AG09309 (cell line): ENCODE data around the gene HOATZ.

Experiments used
- DNase-seq: peaks from one replicate; pipeline ENCODE4 v3.0.0-alpha.2; 2010; ENCODE audit warnings: low read depth
- H3K4me3 ChIP-seq: 2 replicates; pipeline ENCODE4 v1.5.1; 2011; ENCODE audit warnings: mild to moderate bottlenecking, low read depth, low read length, moderate library complexity; ENCODE audit not compliant: control insufficient read depth
- TF ChIP-seq, protein P1 (sequence below): IDR thresholded peaks from 2 replicates; pipeline ENCODE4 v1.5.1; 2011; ENCODE audit warnings: mild to moderate bottlenecking, low read depth, low read length, inconsistent platforms; ENCODE audit not compliant: insufficient read depth, control insufficient read depth; ENCODE audit errors: missing control alignments

Gene HOATZ

GRCh38 chr11:111515591-111515990, 1.0 kb downstream of the HOATZ start:
- TF ChIP-seq, protein P1, sequence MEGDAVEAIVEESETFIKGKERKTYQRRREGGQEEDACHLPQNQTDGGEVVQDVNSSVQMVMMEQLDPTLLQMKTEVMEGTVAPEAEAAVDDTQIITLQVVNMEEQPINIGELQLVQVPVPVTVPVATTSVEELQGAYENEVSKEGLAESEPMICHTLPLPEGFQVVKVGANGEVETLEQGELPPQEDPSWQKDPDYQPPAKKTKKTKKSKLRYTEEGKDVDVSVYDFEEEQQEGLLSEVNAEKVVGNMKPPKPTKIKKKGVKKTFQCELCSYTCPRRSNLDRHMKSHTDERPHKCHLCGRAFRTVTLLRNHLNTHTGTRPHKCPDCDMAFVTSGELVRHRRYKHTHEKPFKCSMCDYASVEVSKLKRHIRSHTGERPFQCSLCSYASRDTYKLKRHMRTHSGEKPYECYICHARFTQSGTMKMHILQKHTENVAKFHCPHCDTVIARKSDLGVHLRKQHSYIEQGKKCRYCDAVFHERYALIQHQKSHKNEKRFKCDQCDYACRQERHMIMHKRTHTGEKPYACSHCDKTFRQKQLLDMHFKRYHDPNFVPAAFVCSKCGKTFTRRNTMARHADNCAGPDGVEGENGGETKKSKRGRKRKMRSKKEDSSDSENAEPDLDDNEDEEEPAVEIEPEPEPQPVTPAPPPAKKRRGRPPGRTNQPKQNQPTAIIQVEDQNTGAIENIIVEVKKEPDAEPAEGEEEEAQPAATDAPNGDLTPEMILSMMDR = no peak
- DNase-seq = no peak
- H3K4me3 ChIP-seq = no peak overlapping the region

- TF ChIP-seq, protein P1 = no peak
- H3K4me3 ChIP-seq = no peak overlapping the region
- no peak for DNase-seq
Observed at GRCh38 chr11:111518668-111519067, 4.1 kb downstream of the HOATZ start.

- peak; percentile 16 for DNase-seq
- TF ChIP-seq, protein P1 = no peak
- no peak overlapping the region for H3K4me3 ChIP-seq
Observed at GRCh38 chr11:111520560-111520959, 6.0 kb downstream of the HOATZ start.

- no peak overlapping the region for H3K4me3 ChIP-seq
- no peak for DNase-seq
- TF ChIP-seq, protein P1 = no peak
Observed at GRCh38 chr11:111521135-111521534, 6.6 kb downstream of the HOATZ start.

- no peak overlapping the region for H3K4me3 ChIP-seq
- no peak for DNase-seq
- TF ChIP-seq, protein P1 = no peak
Observed at GRCh38 chr11:111522426-111522825, 7.8 kb downstream of the HOATZ start.

- DNase-seq = no peak
- TF ChIP-seq, protein P1 = no peak
- H3K4me3 ChIP-seq = no peak overlapping the region
Observed at GRCh38 chr11:111523343-111523742, 8.8 kb downstream of the HOATZ start.

DNA sequence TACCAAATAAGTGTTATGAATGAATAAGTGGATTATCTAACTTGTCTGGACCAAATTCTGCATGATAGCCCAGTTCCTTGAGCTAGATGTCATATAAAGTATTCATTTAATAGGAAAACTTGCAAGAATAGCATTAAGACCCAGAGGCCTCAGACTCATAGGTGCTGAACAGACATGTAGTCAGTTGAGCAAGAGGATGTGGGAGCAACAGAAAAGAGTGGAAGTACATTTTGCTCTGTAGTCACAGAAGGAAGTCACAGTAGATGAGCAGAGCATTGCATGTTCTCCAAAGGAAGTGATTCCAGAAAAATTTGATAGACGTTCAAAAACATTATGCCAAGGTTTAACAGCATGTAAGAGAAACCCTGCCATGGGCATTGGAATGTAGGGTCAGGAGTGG, 9.5 kb downstream of the HOATZ start:
- TF ChIP-seq, protein P1 = no peak
- H3K4me3 ChIP-seq = no peak overlapping the region
- DNase-seq = no peak
